GM12878 (cell line): ENCODE results near the gene UBQLN1. TPM values are rescaled to one million over a fixed set of nuclear protein-coding genes. Genes with fewer than 3 reads are reported as not detected.
A peak's percentile ranks its signal among the peaks of the same experiment; 100 is the strongest.

Source experiments
- BRCA1 ChIP-seq: IDR thresholded peaks from 2 replicates; pipeline ENCODE4 v1.6.1; 2011; ENCODE audit warnings: low read depth, low read length, improper control_type of control experiment
- FOXM1 ChIP-seq: IDR thresholded peaks from 2 replicates; pipeline ENCODE4 v1.6.1; 2012; ENCODE audit warnings: low read depth, mild to moderate bottlenecking, inconsistent platforms, low read length, moderate library complexity
- NFYA ChIP-seq: IDR thresholded peaks from 2 replicates; pipeline ENCODE4 v1.6.1; 2011; ENCODE audit warnings: low read depth, mild to moderate bottlenecking, low read length, improper control_type of control experiment, borderline replicate concordance
- NR2F1 ChIP-seq: fragments of 450-650 bp; conservative IDR thresholded peaks from 2 replicates; pipeline ENCODE4 v1.6.1; 2017; ENCODE audit warnings: mild to moderate bottlenecking
- SIX5 ChIP-seq: IDR thresholded peaks from 2 replicates; pipeline ENCODE4 v1.6.1; 2011; ENCODE audit warnings: mild to moderate bottlenecking, low read depth, low read length, moderate library complexity; ENCODE audit not compliant: severe bottlenecking
- SMC3 ChIP-seq: IDR thresholded peaks from 2 replicates; pipeline ENCODE4 v1.6.1; 2011; ENCODE audit warnings: low read length, improper control_type of control experiment, borderline replicate concordance
- WRNIP1 ChIP-seq: IDR thresholded peaks from 2 replicates; pipeline ENCODE4 v1.6.1; 2011; ENCODE audit warnings: low read depth, low read length, improper control_type of control experiment, borderline replicate concordance
- ZNF207 ChIP-seq: fragments of 450-650 bp; IDR thresholded peaks from 2 replicates; pipeline ENCODE4 v1.6.1; 2014; ENCODE audit warnings: antibody characterized with exemption, mild to moderate bottlenecking, borderline replicate concordance
- polyA plus RNA-seq, 11 experiments: library from polyadenylated mRNA; depleted of rRNA in 4 of 11; unstranded in 6 of 11; stranded (reverse) in 5 of 11; fragments of >200 nt; fragmentation: Nextera tagmentation in 4 of 11; fragmentation: Illumina TruSeq in 1 of 11; extraction: Ambion mirVana in 4 of 11; extraction: Trizol in 1 of 11; gene quantifications; 1 replicate in 1 of 11; 2 replicates in 10 of 11; pipeline versions ENCODE4 v1.2.1 to v1.2.3, GENCODE V29; 2011 to 2016; ENCODE audit warnings: inconsistent platforms in 2 of 11, missing spikeins in 2 of 11, low read depth in 1 of 11
- total RNA-seq, 4 experiments: library from RNA; depleted of rRNA in 3 of 4; stranded (reverse); fragments of >200 nt in 3 of 4; fragmentation: Illumina TruSeq in 1 of 4; extraction: Trizol in 1 of 4; gene quantifications; 2 replicates each; pipeline versions ENCODE4 v1.2.1 to v1.2.3, GENCODE V29; 2013 to 2021
- TF ChIP-seq, protein P1 (sequence below): IDR thresholded peaks from 2 replicates; pipeline ENCODE4 v1.6.1; 2012; ENCODE audit warnings: improper control_type of control experiment, low read depth, low read length; ENCODE audit not compliant: insufficient replicate concordance
- TF ChIP-seq, protein P2 (sequence below): fragments of 450-650 bp; IDR thresholded peaks from 2 replicates; pipeline ENCODE4 v1.6.1; 2016; ENCODE audit warnings: mild to moderate bottlenecking
- TF ChIP-seq, protein P3 (sequence below): fragments of 450-650 bp; IDR thresholded peaks from 2 replicates; pipeline ENCODE4 v1.6.1; 2014; ENCODE audit warnings: mild to moderate bottlenecking
- TF ChIP-seq, protein P4 (sequence below): fragments of 150-350 bp; IDR thresholded peaks from 2 replicates; pipeline ENCODE4 v1.6.1; 2014; ENCODE audit warnings: mild to moderate bottlenecking, low read depth, low read length
- TF ChIP-seq, protein P5 (sequence below): IDR thresholded peaks from 2 replicates; pipeline ENCODE4 v1.6.1; 2012; ENCODE audit warnings: low read length, inconsistent platforms
- TF ChIP-seq, protein P6 (sequence below), 3 experiments: IDR thresholded peaks in 2 of 3; conservative IDR thresholded peaks in 1 of 3; 2 replicates each; pipeline ENCODE4 v1.5.1; 2011; ENCODE audit warnings: low read depth in 3 of 3, low read length in 3 of 3, mild to moderate bottlenecking in 3 of 3, control low read depth in 2 of 3, moderate library complexity in 2 of 3, inconsistent platforms in 1 of 3, mixed read lengths in 1 of 3; ENCODE audit not compliant: control insufficient read depth in 2 of 3, insufficient read depth in 1 of 3; ENCODE audit errors: extremely low read depth in 1 of 3

Gene UBQLN1
- total and polyA plus RNA-seq, 10 of the 15 experiments (the other 5 are each of a cell fraction or from before 2014, with no cell fraction given): 12.4 to 118 (median 66.1) TPM

DNA sequence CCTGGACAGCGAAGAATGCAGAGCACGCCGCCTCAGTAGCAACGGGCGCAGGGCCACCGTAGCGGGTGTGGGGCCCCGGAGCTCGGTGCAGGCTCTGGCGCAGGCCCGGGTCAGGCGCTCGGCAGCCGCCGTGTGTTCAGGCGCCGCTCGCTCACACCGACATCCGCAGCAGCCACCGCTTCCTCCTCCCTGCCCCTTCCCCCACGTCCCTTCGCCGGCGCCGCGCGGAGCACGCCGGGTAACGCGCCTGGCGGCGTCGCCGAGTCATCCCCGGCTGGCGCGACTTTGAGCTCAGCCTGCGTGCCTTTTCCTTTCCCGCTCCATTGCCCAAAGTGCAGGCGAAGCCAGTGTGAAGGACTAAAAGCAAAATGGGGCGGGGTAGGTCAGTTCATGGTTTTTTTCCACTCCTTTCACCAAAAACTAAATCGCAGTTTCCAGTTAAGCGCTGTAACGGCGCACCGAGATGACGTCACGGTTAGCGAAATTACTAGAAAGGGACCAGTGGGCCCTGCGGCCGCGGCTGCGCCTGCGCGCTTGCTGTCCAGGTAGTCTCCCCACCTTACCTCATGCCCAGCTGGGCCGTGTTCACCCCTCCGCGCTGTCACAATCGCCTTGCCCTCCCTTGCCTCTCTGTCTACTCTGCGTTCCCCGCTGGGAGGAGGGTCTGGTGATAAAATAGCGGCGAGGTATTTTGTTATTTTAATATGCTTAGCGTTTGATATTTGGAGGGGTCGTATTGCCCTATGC, at the start of gene UBQLN1 (continued):
- TF ChIP-seq, protein P1, sequence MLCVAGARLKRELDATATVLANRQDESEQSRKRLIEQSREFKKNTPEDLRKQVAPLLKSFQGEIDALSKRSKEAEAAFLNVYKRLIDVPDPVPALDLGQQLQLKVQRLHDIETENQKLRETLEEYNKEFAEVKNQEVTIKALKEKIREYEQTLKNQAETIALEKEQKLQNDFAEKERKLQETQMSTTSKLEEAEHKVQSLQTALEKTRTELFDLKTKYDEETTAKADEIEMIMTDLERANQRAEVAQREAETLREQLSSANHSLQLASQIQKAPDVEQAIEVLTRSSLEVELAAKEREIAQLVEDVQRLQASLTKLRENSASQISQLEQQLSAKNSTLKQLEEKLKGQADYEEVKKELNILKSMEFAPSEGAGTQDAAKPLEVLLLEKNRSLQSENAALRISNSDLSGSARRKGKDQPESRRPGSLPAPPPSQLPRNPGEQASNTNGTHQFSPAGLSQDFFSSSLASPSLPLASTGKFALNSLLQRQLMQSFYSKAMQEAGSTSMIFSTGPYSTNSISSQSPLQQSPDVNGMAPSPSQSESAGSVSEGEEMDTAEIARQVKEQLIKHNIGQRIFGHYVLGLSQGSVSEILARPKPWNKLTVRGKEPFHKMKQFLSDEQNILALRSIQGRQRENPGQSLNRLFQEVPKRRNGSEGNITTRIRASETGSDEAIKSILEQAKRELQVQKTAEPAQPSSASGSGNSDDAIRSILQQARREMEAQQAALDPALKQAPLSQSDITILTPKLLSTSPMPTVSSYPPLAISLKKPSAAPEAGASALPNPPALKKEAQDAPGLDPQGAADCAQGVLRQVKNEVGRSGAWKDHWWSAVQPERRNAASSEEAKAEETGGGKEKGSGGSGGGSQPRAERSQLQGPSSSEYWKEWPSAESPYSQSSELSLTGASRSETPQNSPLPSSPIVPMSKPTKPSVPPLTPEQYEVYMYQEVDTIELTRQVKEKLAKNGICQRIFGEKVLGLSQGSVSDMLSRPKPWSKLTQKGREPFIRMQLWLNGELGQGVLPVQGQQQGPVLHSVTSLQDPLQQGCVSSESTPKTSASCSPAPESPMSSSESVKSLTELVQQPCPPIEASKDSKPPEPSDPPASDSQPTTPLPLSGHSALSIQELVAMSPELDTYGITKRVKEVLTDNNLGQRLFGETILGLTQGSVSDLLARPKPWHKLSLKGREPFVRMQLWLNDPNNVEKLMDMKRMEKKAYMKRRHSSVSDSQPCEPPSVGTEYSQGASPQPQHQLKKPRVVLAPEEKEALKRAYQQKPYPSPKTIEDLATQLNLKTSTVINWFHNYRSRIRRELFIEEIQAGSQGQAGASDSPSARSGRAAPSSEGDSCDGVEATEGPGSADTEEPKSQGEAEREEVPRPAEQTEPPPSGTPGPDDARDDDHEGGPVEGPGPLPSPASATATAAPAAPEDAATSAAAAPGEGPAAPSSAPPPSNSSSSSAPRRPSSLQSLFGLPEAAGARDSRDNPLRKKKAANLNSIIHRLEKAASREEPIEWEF: no peak
- TF ChIP-seq WRNIP1 (no peak), FOXM1 (no peak; the same call in 1 of the 2 replicates), SIX5 (peak; percentile 36), NFYA (no peak), BRCA1 (no peak), NR2F1 (0 out of 2 replicates have a peak, but pooled peaks have one; percentile 25), SMC3 (no peak), ZNF207 (peak; percentile 89; the same call in 1 of the 2 replicates)
- TF ChIP-seq, protein P2, sequence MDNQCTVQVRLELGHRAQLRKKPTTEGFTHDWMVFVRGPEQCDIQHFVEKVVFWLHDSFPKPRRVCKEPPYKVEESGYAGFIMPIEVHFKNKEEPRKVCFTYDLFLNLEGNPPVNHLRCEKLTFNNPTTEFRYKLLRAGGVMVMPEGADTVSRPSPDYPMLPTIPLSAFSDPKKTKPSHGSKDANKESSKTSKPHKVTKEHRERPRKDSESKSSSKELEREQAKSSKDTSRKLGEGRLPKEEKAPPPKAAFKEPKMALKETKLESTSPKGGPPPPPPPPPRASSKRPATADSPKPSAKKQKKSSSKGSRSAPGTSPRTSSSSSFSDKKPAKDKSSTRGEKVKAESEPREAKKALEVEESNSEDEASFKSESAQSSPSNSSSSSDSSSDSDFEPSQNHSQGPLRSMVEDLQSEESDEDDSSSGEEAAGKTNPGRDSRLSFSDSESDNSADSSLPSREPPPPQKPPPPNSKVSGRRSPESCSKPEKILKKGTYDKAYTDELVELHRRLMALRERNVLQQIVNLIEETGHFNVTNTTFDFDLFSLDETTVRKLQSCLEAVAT: no peak; the same call in none of the 2 replicates
- TF ChIP-seq, protein P3, sequence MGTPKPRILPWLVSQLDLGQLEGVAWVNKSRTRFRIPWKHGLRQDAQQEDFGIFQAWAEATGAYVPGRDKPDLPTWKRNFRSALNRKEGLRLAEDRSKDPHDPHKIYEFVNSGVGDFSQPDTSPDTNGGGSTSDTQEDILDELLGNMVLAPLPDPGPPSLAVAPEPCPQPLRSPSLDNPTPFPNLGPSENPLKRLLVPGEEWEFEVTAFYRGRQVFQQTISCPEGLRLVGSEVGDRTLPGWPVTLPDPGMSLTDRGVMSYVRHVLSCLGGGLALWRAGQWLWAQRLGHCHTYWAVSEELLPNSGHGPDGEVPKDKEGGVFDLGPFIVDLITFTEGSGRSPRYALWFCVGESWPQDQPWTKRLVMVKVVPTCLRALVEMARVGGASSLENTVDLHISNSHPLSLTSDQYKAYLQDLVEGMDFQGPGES: no peak
- TF ChIP-seq, protein P4, sequence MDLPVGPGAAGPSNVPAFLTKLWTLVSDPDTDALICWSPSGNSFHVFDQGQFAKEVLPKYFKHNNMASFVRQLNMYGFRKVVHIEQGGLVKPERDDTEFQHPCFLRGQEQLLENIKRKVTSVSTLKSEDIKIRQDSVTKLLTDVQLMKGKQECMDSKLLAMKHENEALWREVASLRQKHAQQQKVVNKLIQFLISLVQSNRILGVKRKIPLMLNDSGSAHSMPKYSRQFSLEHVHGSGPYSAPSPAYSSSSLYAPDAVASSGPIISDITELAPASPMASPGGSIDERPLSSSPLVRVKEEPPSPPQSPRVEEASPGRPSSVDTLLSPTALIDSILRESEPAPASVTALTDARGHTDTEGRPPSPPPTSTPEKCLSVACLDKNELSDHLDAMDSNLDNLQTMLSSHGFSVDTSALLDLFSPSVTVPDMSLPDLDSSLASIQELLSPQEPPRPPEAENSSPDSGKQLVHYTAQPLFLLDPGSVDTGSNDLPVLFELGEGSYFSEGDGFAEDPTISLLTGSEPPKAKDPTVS: peak; percentile 81
- TF ChIP-seq, protein P5, sequence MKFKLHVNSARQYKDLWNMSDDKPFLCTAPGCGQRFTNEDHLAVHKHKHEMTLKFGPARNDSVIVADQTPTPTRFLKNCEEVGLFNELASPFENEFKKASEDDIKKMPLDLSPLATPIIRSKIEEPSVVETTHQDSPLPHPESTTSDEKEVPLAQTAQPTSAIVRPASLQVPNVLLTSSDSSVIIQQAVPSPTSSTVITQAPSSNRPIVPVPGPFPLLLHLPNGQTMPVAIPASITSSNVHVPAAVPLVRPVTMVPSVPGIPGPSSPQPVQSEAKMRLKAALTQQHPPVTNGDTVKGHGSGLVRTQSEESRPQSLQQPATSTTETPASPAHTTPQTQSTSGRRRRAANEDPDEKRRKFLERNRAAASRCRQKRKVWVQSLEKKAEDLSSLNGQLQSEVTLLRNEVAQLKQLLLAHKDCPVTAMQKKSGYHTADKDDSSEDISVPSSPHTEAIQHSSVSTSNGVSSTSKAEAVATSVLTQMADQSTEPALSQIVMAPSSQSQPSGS: peak; percentile 77
- TF ChIP-seq, protein P6, sequence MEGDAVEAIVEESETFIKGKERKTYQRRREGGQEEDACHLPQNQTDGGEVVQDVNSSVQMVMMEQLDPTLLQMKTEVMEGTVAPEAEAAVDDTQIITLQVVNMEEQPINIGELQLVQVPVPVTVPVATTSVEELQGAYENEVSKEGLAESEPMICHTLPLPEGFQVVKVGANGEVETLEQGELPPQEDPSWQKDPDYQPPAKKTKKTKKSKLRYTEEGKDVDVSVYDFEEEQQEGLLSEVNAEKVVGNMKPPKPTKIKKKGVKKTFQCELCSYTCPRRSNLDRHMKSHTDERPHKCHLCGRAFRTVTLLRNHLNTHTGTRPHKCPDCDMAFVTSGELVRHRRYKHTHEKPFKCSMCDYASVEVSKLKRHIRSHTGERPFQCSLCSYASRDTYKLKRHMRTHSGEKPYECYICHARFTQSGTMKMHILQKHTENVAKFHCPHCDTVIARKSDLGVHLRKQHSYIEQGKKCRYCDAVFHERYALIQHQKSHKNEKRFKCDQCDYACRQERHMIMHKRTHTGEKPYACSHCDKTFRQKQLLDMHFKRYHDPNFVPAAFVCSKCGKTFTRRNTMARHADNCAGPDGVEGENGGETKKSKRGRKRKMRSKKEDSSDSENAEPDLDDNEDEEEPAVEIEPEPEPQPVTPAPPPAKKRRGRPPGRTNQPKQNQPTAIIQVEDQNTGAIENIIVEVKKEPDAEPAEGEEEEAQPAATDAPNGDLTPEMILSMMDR (IDR thresholded peaks at IDR 0.05 in 2 of 3, conservative IDR thresholded peaks at IDR 0.05 in 1 of 3; ENCODE audit: control insufficient read depth in 2 of 3, extremely low read depth in 1 of 3, insufficient read depth in 1 of 3, low read depth in 3 of 3, low read length in 3 of 3): no peak
